ENCODE data around the gene TSHZ2. TPM values are rescaled to one million over a fixed set of nuclear protein-coding genes. Genes with fewer than 3 reads are reported as not detected.

The TSHZ2 gene
- total RNA-seq, 1 donor from 2014 or later, result 0.06 TPM

DNA sequence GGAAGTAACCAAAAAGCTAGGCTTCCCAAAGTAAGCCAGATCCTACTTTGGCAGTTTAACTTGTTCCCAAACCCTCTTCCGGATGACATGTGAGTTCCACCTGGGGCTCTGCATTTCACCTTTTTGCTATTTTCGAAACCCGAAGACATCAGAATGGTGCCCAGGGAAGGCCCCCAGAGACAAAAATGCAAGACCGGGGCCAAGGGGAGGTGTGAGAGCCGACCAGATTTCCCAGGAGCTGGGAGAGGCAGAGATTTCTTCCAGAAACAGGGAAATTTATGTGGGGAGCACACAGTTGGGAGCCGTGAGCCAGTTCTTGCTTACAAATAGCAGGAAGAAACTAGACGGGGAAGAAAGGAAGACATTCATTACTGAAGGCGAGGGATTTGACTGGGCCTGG, 411.8 kb downstream of the TSHZ2 start:
- DNase-seq (ENCODE audit: low read depth), result no peak
- TF ChIP-seq, protein P1, sequence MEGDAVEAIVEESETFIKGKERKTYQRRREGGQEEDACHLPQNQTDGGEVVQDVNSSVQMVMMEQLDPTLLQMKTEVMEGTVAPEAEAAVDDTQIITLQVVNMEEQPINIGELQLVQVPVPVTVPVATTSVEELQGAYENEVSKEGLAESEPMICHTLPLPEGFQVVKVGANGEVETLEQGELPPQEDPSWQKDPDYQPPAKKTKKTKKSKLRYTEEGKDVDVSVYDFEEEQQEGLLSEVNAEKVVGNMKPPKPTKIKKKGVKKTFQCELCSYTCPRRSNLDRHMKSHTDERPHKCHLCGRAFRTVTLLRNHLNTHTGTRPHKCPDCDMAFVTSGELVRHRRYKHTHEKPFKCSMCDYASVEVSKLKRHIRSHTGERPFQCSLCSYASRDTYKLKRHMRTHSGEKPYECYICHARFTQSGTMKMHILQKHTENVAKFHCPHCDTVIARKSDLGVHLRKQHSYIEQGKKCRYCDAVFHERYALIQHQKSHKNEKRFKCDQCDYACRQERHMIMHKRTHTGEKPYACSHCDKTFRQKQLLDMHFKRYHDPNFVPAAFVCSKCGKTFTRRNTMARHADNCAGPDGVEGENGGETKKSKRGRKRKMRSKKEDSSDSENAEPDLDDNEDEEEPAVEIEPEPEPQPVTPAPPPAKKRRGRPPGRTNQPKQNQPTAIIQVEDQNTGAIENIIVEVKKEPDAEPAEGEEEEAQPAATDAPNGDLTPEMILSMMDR (conservative IDR thresholded peaks at IDR 0.05; ENCODE audit: low read depth, low read length), result no peak
- no peak overlapping the region for H3K4me3 ChIP-seq (ENCODE audit: low read depth, low read length)

DNA sequence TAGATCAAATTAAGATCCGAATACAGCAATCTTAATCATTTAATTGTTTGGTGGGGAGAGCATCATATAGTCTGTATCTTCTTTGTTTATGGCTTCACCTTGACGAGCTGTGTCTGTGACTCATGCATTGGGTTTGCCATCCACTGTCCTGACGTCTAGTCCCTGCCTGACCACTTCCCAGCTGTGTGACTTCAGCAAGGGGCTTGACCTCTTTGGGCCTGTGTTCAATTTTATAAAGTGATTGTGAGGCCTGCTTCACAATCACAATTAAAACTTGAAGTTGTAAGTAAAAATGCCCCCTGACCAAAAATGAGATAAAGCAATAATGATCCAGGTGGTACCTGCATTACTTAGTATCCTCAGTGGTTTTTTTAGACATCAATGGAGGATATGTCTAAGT, 412.2 kb downstream of the TSHZ2 start:
- H3K4me3 ChIP-seq (ENCODE audit: low read depth, low read length), result no peak overlapping the region
- TF ChIP-seq, protein P1 (conservative IDR thresholded peaks at IDR 0.05; ENCODE audit: low read depth, low read length), result no peak
- no peak for DNase-seq (ENCODE audit: low read depth)

DNA sequence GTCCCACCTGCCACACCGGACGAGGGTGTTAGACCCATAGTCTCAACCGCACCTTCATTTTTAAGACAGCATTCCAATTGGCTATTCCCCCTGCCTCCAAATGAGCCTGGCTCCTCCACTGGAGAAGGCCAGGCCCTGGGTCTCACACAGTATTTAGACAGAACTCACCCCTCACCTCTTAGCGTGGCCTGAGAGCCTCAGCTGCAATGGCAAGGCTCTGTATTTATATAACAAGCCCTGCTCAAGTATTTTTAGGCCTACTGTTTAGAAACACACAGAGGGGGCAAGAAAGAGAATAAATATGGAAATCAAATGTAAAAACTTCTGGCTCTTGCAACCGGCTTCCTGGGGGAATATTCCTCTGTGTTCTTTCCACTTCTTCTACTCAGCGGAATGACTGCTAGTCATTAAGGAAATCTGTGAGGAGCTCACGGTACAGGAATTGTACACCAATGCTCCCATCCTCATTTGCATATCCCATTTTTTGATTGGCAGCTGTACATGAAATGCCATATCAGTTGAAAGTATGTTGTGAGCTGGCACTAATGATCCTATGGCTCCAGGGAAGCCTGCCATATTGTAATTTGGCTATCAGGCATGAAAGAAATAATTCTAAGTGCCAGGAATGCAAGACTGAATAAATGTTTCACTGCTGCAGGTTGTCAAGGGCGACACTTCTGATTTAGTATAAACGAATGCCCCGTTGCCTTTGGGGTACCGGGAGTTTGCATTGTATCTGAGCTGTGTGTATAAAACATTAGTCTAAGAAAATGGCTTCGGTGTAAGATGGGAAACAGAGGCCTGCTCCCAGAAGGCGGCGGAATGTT, 414.0 kb downstream of the TSHZ2 start:
- DNase-seq (ENCODE audit: low read depth), result no peak
- TF ChIP-seq, protein P1 (conservative IDR thresholded peaks at IDR 0.05; ENCODE audit: low read depth, low read length), result no peak
- H3K4me3 ChIP-seq (ENCODE audit: low read depth, low read length), result no peak overlapping the region

DNA sequence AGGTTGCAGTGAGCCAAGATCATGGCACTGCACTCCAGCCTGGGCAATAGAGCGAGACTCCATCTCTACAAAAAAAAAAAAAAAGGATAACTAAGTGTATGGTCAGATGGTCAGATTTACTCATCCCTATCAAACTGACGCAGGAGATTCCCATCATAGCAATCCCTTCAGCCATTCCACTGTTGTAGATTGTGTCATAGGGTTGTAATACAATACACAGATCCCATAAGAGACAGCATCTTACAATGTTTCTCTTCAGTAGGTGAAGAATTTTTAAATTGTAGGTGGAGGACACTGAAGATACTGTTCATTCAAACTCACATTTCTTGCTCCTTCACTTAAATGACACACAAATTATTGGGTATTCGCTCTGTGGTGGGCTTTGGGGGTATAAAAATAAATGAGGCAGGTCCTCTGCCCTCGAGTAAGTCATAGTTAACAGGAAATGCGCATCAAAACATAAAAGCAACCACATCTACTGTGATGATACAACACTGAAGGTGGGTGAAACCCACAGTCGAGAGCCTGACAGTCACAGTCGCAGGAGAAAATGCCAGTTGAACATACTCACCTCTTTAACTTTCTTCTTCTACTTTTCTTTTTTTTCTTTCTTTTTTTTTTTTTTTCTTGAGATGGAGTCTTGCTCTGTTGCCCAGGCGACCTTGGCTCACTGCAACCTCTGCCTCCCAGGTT, 416.0 kb downstream of the TSHZ2 start:
- TF ChIP-seq, protein P1 (conservative IDR thresholded peaks at IDR 0.05; ENCODE audit: low read depth, low read length), result no peak
- no peak overlapping the region for H3K4me3 ChIP-seq (ENCODE audit: low read depth, low read length)
- no peak for DNase-seq (ENCODE audit: low read depth)

DNA sequence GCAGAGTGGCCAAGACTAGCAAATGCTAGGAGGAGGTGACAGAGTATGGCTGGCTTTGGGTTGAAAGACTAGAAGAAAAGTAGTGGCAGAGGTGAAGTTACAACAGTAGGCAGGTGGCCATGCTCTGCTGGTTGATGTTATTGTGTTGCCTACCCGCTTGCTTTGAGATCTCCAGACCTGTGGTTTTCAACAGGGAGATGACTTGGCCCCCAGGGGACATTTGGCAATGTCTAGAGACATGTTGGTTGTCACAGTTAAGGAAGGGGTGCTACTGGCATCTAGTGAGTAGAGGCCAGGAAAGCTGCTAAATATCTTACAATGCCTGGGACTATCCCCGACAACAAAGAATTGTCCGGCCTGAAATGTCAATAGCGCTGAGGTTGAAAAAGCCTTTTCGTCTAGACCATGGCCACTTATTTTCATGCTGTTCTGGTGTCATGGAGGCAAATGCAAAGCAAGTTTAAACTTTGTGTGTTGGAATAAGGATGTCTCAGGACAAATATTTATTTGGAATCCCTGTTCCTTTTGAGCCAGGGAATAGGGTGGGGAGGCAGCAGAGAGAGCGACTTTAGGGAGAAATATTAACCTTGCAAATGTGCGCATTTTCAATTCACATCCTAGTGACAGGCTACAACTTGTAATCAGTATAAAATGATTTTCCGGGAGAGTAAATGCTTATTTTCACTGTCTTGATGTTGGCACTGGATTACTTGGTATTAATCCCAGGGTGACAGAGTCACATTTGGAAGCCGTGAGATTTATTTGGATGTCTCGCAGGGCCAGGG, 417.6 kb downstream of the TSHZ2 start:
- TF ChIP-seq, protein P1 (conservative IDR thresholded peaks at IDR 0.05; ENCODE audit: low read depth, low read length), result no peak
- no peak for DNase-seq (ENCODE audit: low read depth)
- no peak overlapping the region for H3K4me3 ChIP-seq (ENCODE audit: low read depth, low read length)

DNA sequence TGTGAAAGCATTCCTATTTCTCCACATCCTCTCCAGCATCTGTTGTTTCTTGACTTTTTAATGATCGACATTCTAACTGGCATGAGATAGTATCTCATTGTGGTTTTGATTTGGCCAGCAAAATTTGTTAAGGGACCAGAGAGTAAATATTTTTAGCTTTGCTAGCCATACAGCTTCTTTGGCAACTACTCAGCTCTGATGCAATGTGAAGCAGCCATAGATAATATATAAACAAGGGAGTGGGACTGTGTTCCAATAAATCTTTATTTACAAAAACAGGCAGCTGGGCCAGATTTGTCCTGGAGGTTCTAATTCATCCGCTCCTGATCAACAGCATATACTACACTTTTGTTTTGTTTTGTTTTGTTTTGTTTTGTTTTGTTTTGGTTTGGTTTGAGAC, 418.6 kb downstream of the TSHZ2 start:
- no peak overlapping the region for H3K4me3 ChIP-seq (ENCODE audit: low read depth, low read length)

More for the DNA sequence above, 418.6 kb downstream of the TSHZ2 start:
- DNase-seq (ENCODE audit: low read depth), result no peak
- TF ChIP-seq, protein P1 (conservative IDR thresholded peaks at IDR 0.05; ENCODE audit: low read depth, low read length), result no peak
